Left lung (tissue), 10 donors: ENCODE data around the gene LGALS9. TPM values are rescaled to one million over a fixed set of nuclear protein-coding genes. Genes with fewer than 3 reads are reported as not detected.
"Not testable (repeated sequence)": the region's sequence is repeated elsewhere in the genome, so short reads cannot be mapped to it uniquely, and the experiment has no call there.

Source experiments
- ATAC-seq: fragments of 200-7000 bp; cut with Tn5 transposase; one replicate; pipeline ENCODE4 v1.9.1; 2020; ENCODE audit warnings: moderate library complexity
- DNase-seq, 4 donors: peaks; one replicate each; pipeline ENCODE4 v3.0.0-alpha.2; 2013 to 2020
- H3K27ac ChIP-seq, 2 donors: fragments of 200-600 bp; sonication (generic) in 1 of 2; one replicate each; pipeline versions ENCODE4 v1.5.0 to v1.8.0; 2020 to 2021
- H3K27me3 ChIP-seq, 2 donors: fragments of 200-600 bp; sonication (generic) in 1 of 2; one replicate each; pipeline versions ENCODE4 v1.5.0 to v1.8.0; 2020 to 2021
- H3K36me3 ChIP-seq, 2 donors: fragments of 200-600 bp; sonication (generic) in 1 of 2; one replicate each; pipeline versions ENCODE4 v1.5.0 to v1.8.0; 2020 to 2021
- H3K4me1 ChIP-seq, 2 donors: fragments of 200-600 bp; one replicate each; pipeline ENCODE4 v1.8.0; 2021
- H3K4me3 ChIP-seq, 2 donors: fragments of 200-600 bp; sonication (generic) in 1 of 2; one replicate each; pipeline versions ENCODE4 v1.5.0 to v1.8.0; 2020 to 2021; ENCODE audit warnings: mild to moderate bottlenecking in 1 of 2
- H3K9me3 ChIP-seq, 2 donors: fragments of 200-600 bp; sonication (generic) in 1 of 2; one replicate each; pipeline versions ENCODE4 v1.5.0 to v1.8.0; 2020 to 2021
- intact Hi-C, 2 donors: fragments of 100-400 bp; cut with DNase I; formaldehyde crosslinking; loops; one replicate each; pipeline versions ENCODE4 v1.11.2 to v1.14.2; 2022
- polyA plus RNA-seq, 6 donors: library from polyadenylated mRNA; unstranded; fragments of 120-200 nt; gene quantifications; one replicate each; pipeline ENCODE4 v1.2.1, GENCODE V29; 2013; ENCODE audit not compliant: insufficient read length in 6 of 6
- total RNA-seq, 2 donors: library from RNA; stranded (reverse); fragmentation: NEBNext Ultra II Directional; extraction: Animal tissue kit (Norgen Biotek cat#: 25700); gene quantifications; one replicate each; pipeline ENCODE4 v1.2.1, GENCODE V29; 2021
- TF ChIP-seq, protein P1 (sequence below), 2 donors: fragments of 200-600 bp; sonication (generic) in 1 of 2; IDR thresholded peaks; one replicate each; pipeline versions ENCODE4 v1.5.0 to v1.8.0; 2021; ENCODE audit warnings: antibody characterized with exemption in 2 of 2
- donor health status: DM: no; HTN: yes; CAD: no.
- donor health status: DM: no; HTN: no; CAD: no.

Gene LGALS9
- total and polyA plus RNA-seq, 8 donors: 18.1 to 149 (median 23.4) TPM

- peak overlapping the region; percentile 66 to 77 for H3K27ac ChIP-seq
- H3K4me1 ChIP-seq: peaks cover 17 to 39% of the 10 kb centered on the region in 2 donors
- TF ChIP-seq, protein P1, sequence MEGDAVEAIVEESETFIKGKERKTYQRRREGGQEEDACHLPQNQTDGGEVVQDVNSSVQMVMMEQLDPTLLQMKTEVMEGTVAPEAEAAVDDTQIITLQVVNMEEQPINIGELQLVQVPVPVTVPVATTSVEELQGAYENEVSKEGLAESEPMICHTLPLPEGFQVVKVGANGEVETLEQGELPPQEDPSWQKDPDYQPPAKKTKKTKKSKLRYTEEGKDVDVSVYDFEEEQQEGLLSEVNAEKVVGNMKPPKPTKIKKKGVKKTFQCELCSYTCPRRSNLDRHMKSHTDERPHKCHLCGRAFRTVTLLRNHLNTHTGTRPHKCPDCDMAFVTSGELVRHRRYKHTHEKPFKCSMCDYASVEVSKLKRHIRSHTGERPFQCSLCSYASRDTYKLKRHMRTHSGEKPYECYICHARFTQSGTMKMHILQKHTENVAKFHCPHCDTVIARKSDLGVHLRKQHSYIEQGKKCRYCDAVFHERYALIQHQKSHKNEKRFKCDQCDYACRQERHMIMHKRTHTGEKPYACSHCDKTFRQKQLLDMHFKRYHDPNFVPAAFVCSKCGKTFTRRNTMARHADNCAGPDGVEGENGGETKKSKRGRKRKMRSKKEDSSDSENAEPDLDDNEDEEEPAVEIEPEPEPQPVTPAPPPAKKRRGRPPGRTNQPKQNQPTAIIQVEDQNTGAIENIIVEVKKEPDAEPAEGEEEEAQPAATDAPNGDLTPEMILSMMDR (IDR thresholded peaks at IDR 0.05): no peak
- no peaks in the 10 kb centered on the region for H3K9me3 ChIP-seq
- H3K36me3 ChIP-seq: no peaks in the 10 kb centered on the region
- intact Hi-C loops: no loop called here
- H3K4me3 ChIP-seq: peak overlapping the region; percentile 24 to 49
- H3K27me3 ChIP-seq: no peaks in the 10 kb centered on the region
- DNase-seq (no peak), ATAC-seq (no peak)
Measured at GRCh38 chr17:27631897-27632725, 1.1 kb downstream of the LGALS9 start.

DNA sequence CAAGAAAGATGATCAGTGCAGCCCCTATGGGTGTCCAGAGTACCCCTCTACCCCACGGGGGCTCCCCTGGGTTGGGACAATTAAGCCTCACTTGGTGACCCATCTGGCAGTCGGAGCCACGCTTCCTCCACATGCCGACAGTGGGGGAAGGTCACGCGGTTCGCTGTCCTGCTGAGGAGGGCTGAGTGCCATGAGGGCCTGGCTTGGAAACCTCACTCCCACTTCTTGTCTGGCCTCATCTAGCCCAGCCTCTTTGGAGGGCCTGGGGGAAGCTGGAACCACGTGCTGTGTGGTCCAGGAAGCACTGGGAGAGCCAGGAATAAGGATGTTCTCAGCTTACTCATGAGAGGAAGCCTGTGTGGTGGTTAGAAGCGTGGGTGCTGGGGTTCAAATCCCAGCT is 1.8 kb downstream of the LGALS9 start:
- ATAC-seq (peak; percentile 84), DNase-seq (peak; percentile 18 to 90 (median 74))
- H3K27me3 ChIP-seq, H3K36me3 ChIP-seq, H3K9me3 ChIP-seq, intact Hi-C loops: not testable (repeated sequence)
- peak overlapping the region in 1 of 2 donors; percentile 49 for H3K4me3 ChIP-seq
- peak overlapping the region; percentile 75 to 77 for H3K27ac ChIP-seq
- H3K4me1 ChIP-seq: peaks cover 17 to 39% of the 10 kb centered on the region in 2 donors

- TF ChIP-seq, protein P1 (IDR thresholded peaks at IDR 0.05): no peak
- peak; percentile 24 for ATAC-seq
- intact Hi-C loops: no loop called here
- no peaks in the 10 kb centered on the region for H3K9me3 ChIP-seq
- H3K36me3 ChIP-seq: peaks cover 0 to under 1% of the 10 kb centered on the region in 2 donors
- H3K4me3 ChIP-seq: no peak overlapping the region
- H3K4me1 ChIP-seq: peaks cover 17 to 39% of the 10 kb centered on the region in 2 donors
- H3K27ac ChIP-seq: peak overlapping the region; percentile 75 to 77
- DNase-seq: no peak
- no peaks in the 10 kb centered on the region for H3K27me3 ChIP-seq
Measured at GRCh38 chr17:27633312-27634025, 2.5 kb downstream of the LGALS9 start.

GRCh38 chr17:27634026-27634335 is 3.0 kb downstream of the LGALS9 start:
- intact Hi-C loops: no loop called here
- TF ChIP-seq, protein P1 (IDR thresholded peaks at IDR 0.05): no peak
- Histone ChIP-seq H3K4me3 (no peak overlapping the region), H3K4me1 (peaks cover 17 to 39% of the 10 kb centered on the region in 2 donors), H3K9me3 (no peaks in the 10 kb centered on the region), H3K36me3 (peaks cover 0 to 6% of the 10 kb centered on the region in 2 donors), H3K27ac (peak overlapping the region in 1 of 2 donors; percentile 77), H3K27me3 (no peaks in the 10 kb centered on the region)
- no peak for DNase-seq
- no peak for ATAC-seq

DNA sequence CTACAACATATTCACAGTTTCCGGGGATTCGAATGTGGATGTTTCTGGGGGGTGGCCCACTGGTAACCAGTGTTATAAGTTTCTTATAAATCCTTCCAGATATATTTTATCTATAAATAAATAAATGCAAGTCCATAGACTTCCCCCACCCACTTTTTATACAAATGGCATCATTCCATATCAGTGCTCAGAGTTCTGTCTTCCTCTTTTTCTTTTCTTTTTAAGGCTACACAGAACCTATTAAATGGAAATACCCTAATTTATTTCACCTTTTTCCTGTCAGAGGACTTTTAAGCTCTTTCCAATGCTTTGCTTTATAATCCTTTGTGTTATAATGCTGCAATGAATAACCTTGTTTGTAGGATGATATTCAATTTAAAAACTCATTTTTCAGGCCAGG is 3.8 kb downstream of the LGALS9 start:
- Histone ChIP-seq H3K4me1 (peaks cover 17 to 39% of the 10 kb centered on the region in 2 donors), H3K27ac (peak overlapping the region in 1 of 2 donors; percentile 24), H3K9me3 (no peaks in the 10 kb centered on the region), H3K4me3 (no peak overlapping the region), H3K36me3 (peaks cover 0 to 14% of the 10 kb centered on the region in 2 donors), H3K27me3 (no peaks in the 10 kb centered on the region)
- DNase-seq (no peak), ATAC-seq (no peak)
- TF ChIP-seq, protein P1 (IDR thresholded peaks at IDR 0.05): no peak
- intact Hi-C loops: no loop called here
